WI38 (cell line): Measurements from ENCODE around the gene PROSER2.

Source experiments
- H3K4me3 ChIP-seq: 2 replicates; pipeline ENCODE4 v1.5.1; 2011; ENCODE audit warnings: low read depth, mild to moderate bottlenecking, control low read depth, low read length
- CTCF ChIP-seq: IDR thresholded peaks from 2 replicates; pipeline ENCODE4 v1.5.1; 2012; ENCODE audit warnings: low read depth, mild to moderate bottlenecking, control low read depth, low read length

The PROSER2 gene

GRCh38 chr10:11880151-11881029 lies 57.2 kb downstream of the PROSER2 start:
- H3K4me3 ChIP-seq = no peak overlapping the region
- TF ChIP-seq CTCF = no peak

GRCh38 chr10:11881030-11881476 lies 57.9 kb downstream of the PROSER2 start:
- TF ChIP-seq CTCF = no peak
- no peak overlapping the region for H3K4me3 ChIP-seq

- no peak for TF ChIP-seq CTCF
- no peak overlapping the region for H3K4me3 ChIP-seq
Measured at GRCh38 chr10:11881477-11882417, 58.6 kb downstream of the PROSER2 start.

- H3K4me3 ChIP-seq = no peak overlapping the region
- TF ChIP-seq CTCF = no peak
Measured at GRCh38 chr10:11882646-11883375, 59.7 kb downstream of the PROSER2 start.

GRCh38 chr10:11884706-11885423 lies 61.7 kb downstream of the PROSER2 start:
- no peak overlapping the region for H3K4me3 ChIP-seq
- TF ChIP-seq CTCF = no peak

- TF ChIP-seq CTCF = no peak
Measured at GRCh38 chr10:11885437-11886137, 62.4 kb downstream of the PROSER2 start.

More at GRCh38 chr10:11885437-11886137, 62.4 kb downstream of the PROSER2 start:
- H3K4me3 ChIP-seq = no peak overlapping the region
